Keratinocyte (primary cell): ENCODE data around the gene TMED7. TPM values are rescaled to one million over a fixed set of nuclear protein-coding genes. Genes with fewer than 3 reads are reported as not detected.

Experiments
- DNase-seq: peaks from one replicate; pipeline ENCODE4 v3.0.0-alpha.2; 2011; ENCODE audit warnings: low read depth, missing footprints, low spot score
- FAIRE-seq: peaks from 2 replicates; lab custom pipeline; 2011; peaks lifted over from hg19 to GRCh38; lab: Jason Lieb, UNC
- H2AFZ ChIP-seq: 2 replicates; pipeline ENCODE4 v1.6.0; 2012; ENCODE audit warnings: low read length, control low read depth, inconsistent platforms; ENCODE audit not compliant: control insufficient read depth
- H3K27ac ChIP-seq: 2 replicates; pipeline ENCODE4 v1.5.1; 2011; ENCODE audit warnings: low read length; ENCODE audit not compliant: control insufficient read depth, insufficient read depth
- H3K27me3 ChIP-seq: 3 replicates; pipeline ENCODE4 v1.6.0; 2011; ENCODE audit warnings: low read length; ENCODE audit not compliant: control insufficient read depth, insufficient read depth; ENCODE audit errors: extremely low read depth
- H3K36me3 ChIP-seq, 2 experiments: 2 replicates in 1 of 2; 3 replicates in 1 of 2; pipeline ENCODE4 v1.5.1; 2011; ENCODE audit warnings: low read length in 2 of 2, mild to moderate bottlenecking in 1 of 2; ENCODE audit not compliant: control insufficient read depth in 2 of 2, insufficient read depth in 2 of 2; ENCODE audit errors: extremely low read depth in 1 of 2
- H3K4me1 ChIP-seq: 3 replicates; pipeline ENCODE4 v1.5.1; 2011; ENCODE audit warnings: low read length; ENCODE audit not compliant: control insufficient read depth, insufficient read depth; ENCODE audit errors: extremely low read depth
- H3K4me2 ChIP-seq: 3 replicates; pipeline ENCODE4 v1.6.0; 2011; ENCODE audit warnings: low read depth, low read length; ENCODE audit not compliant: control insufficient read depth, insufficient read depth; ENCODE audit errors: extremely low read depth
- H3K4me3 ChIP-seq, 3 experiments: fragments of 200-600 bp in 1 of 3; sonication (generic) in 1 of 3; 2 replicates in 2 of 3; 3 replicates in 1 of 3; pipeline ENCODE4 v1.5.1; 2011 to 2016; ENCODE audit warnings: low read length in 3 of 3, mild to moderate bottlenecking in 3 of 3, control low read depth in 2 of 3, inconsistent platforms in 1 of 3, low read depth in 1 of 3, mixed read lengths in 1 of 3, mixed run types in 1 of 3, moderate library complexity in 1 of 3; ENCODE audit not compliant: control insufficient read depth in 2 of 3, insufficient read depth in 2 of 3; ENCODE audit errors: extremely low read depth in 1 of 3
- H3K79me2 ChIP-seq: 2 replicates; pipeline ENCODE4 v1.6.0; 2012; ENCODE audit warnings: low read length; ENCODE audit not compliant: control insufficient read depth, insufficient read depth
- H3K9ac ChIP-seq: 3 replicates; pipeline ENCODE4 v1.6.0; 2011; ENCODE audit warnings: low read length; ENCODE audit not compliant: control insufficient read depth, insufficient read depth; ENCODE audit errors: extremely low read depth
- H3K9me1 ChIP-seq: 3 replicates; pipeline ENCODE4 v1.6.0; 2011; ENCODE audit warnings: low read length; ENCODE audit not compliant: control insufficient read depth, insufficient read depth; ENCODE audit errors: extremely low read depth
- H3K9me3 ChIP-seq: 2 replicates; pipeline ENCODE4 v1.5.1; 2012; ENCODE audit warnings: low read depth, low read length; ENCODE audit not compliant: control insufficient read depth
- H4K20me1 ChIP-seq: 3 replicates; pipeline ENCODE4 v1.6.0; 2011; ENCODE audit warnings: low read length; ENCODE audit not compliant: control insufficient read depth, insufficient read depth; ENCODE audit errors: extremely low read depth
- CTCF ChIP-seq, 3 experiments: IDR thresholded peaks in 1 of 3; conservative IDR thresholded peaks in 1 of 3; optimal IDR thresholded peaks in 1 of 3; 2 replicates in 2 of 3; 3 replicates in 1 of 3; pipeline versions ENCODE3 to v1.5.1; 2011; ENCODE audit warnings: low read length in 3 of 3, mild to moderate bottlenecking in 3 of 3, moderate library complexity in 2 of 3, control low read depth in 1 of 3, inconsistent platforms in 1 of 3; ENCODE audit not compliant: insufficient read depth in 2 of 3; ENCODE audit errors: extremely low read depth in 1 of 3
- EZH2 ChIP-seq: IDR thresholded peaks from one replicate; pipeline ENCODE4 v1.6.1; 2012; ENCODE audit warnings: inconsistent platforms, mild to moderate bottlenecking, low read length, moderate library complexity
- dilution Hi-C: fragments of 300-500 bp; cut with MboI; formaldehyde crosslinking; loops from one replicate; pipeline ENCODE4 v1.7.0; 2020; ENCODE audit warnings: low sequenced_read_pairs; ENCODE audit not compliant: extremely low pct_ligation_motif_present
- polyA plus RNA-seq, 5 experiments: library from polyadenylated mRNA; depleted of rRNA in 3 of 5; stranded (reverse) in 3 of 5; stranded (forward) in 1 of 5; unstranded in 1 of 5; fragments of >200 nt; gene quantifications; 1 replicate in 1 of 5; 2 replicates in 3 of 5; 3 replicates in 1 of 5; pipeline versions ENCODE4 v1.2.1 to v1.2.3, GENCODE V29; 2011 to 2012; ENCODE audit warnings: missing spikeins in 2 of 5, low read depth in 1 of 5, low replicate concordance in 1 of 5

The TMED7 gene
- polyA plus RNA-seq, 1 donor (not counting 4 experiments of a cell fraction or from before 2014, with no cell fraction given): 77.9 TPM

GRCh38 chr5:115601701-115602590, 23.9 kb downstream of the TMED7 start, which contains the start of gene TICAM2:
TICAM2 (minus strand) TSS chr5:115602479; CDS start chr5:115581256, 21,223 bp downstream.
- no peaks in the 10 kb centered on the region for H3K27me3 ChIP-seq
- peak within 1 kb of the TSS; percentile 13 for H3K27ac ChIP-seq
- no peaks in the 10 kb centered on the region for H3K9me3 ChIP-seq
- FAIRE-seq (no peak), DNase-seq (no peak)
- H2AFZ ChIP-seq: peak within 1 kb of the TSS; percentile 24
- TF ChIP-seq EZH2: no peak
- no peak for TF ChIP-seq CTCF (optimal IDR thresholded peaks at IDR 0.05 in 1 of 3, IDR thresholded peaks at IDR 0.05 in 1 of 3, conservative IDR thresholded peaks at IDR 0.05 in 1 of 3; ENCODE audit: extremely low read depth in 1 of 3, insufficient read depth in 2 of 3, low read length in 3 of 3)
- H3K36me3 ChIP-seq: peaks cover 0 to 8% of the 10 kb centered on the region in 2 experiments
- H3K9ac ChIP-seq: peak within 1 kb of the TSS; percentile 57
- peaks cover 8% of the 10 kb centered on the region for H3K4me1 ChIP-seq
- H3K4me3 ChIP-seq: peak within 1 kb of the TSS; percentile 34 to 44 (median 34)
- dilution Hi-C loops: no loop called here
- H3K79me2 ChIP-seq: no peaks in the 10 kb centered on the region
- H3K4me2 ChIP-seq: peak within 1 kb of the TSS; percentile 54
- H4K20me1 ChIP-seq: no peaks in the 10 kb centered on the region
- H3K9me1 ChIP-seq: no peaks in the 10 kb centered on the region

GRCh38 chr5:115600766-115601165, 25.1 kb downstream of the TMED7 start:
- Histone ChIP-seq H3K27ac (no peak overlapping the region), H3K9ac (no peak overlapping the region), H3K27me3 (no peaks in the 10 kb centered on the region), H3K9me1 (no peaks in the 10 kb centered on the region), H3K4me1 (peaks cover 8% of the 10 kb centered on the region), H3K9me3 (no peaks in the 10 kb centered on the region), H3K36me3 (peaks cover 0 to 8% of the 10 kb centered on the region in 2 experiments), H3K4me3 (no peak overlapping the region), H3K79me2 (no peaks in the 10 kb centered on the region), H2AFZ (no peak overlapping the region), H3K4me2 (no peak overlapping the region), H4K20me1 (no peaks in the 10 kb centered on the region)
- FAIRE-seq (no peak), DNase-seq (no peak)
- dilution Hi-C loops: no loop called here
- TF ChIP-seq EZH2 (no peak), CTCF (optimal IDR thresholded peaks at IDR 0.05 in 1 of 3, IDR thresholded peaks at IDR 0.05 in 1 of 3, conservative IDR thresholded peaks at IDR 0.05 in 1 of 3; ENCODE audit: extremely low read depth in 1 of 3, insufficient read depth in 2 of 3, low read length in 3 of 3) (no peak)
